GM21423 (cell line): ENCODE results near the gene EPS8L2.
"Not testable (repeated sequence)": the region's sequence is repeated elsewhere in the genome, so short reads cannot be mapped to it uniquely, and the experiment has no call there.

Experiments
- ATAC-seq: cut with Tn5 transposase; IDR thresholded peaks from one replicate; pipeline ENCODE4 v1.9.1; 2021; ENCODE audit warnings: mild to moderate bottlenecking, moderate library complexity; ENCODE audit not compliant: unreplicated experiment

EPS8L2 gene

GRCh38 chr11:724049-724777 lies 18.2 kb downstream of the EPS8L2 start:
- ATAC-seq: no peak

GRCh38 chr11:724778-725386 lies 18.9 kb downstream of the EPS8L2 start:
- ATAC-seq: no peak

- no peak for ATAC-seq
Observed at GRCh38 chr11:725624-726202, 19.7 kb downstream of the EPS8L2 start.

GRCh38 chr11:726278-727220 lies 20.5 kb downstream of the EPS8L2 start:
- no peak for ATAC-seq

- no peak for ATAC-seq
Observed at GRCh38 chr11:727281-727701, 21.3 kb downstream of the EPS8L2 start.

GRCh38 chr11:727859-728748 lies 22.1 kb downstream of the EPS8L2 start:
- no peak for ATAC-seq

GRCh38 chr11:728901-729491 lies 23.0 kb downstream of the EPS8L2 start:
- ATAC-seq: no peak

GRCh38 chr11:729492-730074 lies 23.6 kb downstream of the EPS8L2 start:
- ATAC-seq: no peak

GRCh38 chr11:733072-733471 lies 27.0 kb downstream of the EPS8L2 start:
- no peak for ATAC-seq

GRCh38 chr11:734541-734940 lies 28.5 kb downstream of the EPS8L2 start:
- not testable (repeated sequence) for ATAC-seq

GRCh38 chr11:737366-737765 lies 31.3 kb downstream of the EPS8L2 start:
- ATAC-seq: no peak

GRCh38 chr11:737899-738298 lies 31.9 kb downstream of the EPS8L2 start:
- ATAC-seq: not testable (repeated sequence)

- ATAC-seq: no peak
Observed at GRCh38 chr11:742156-742546, 36.1 kb downstream of the EPS8L2 start.

- no peak for ATAC-seq
Observed at GRCh38 chr11:742571-743201, 36.7 kb downstream of the EPS8L2 start.

- ATAC-seq: no peak
Observed at GRCh38 chr11:745428-745827, 39.4 kb downstream of the EPS8L2 start.

- ATAC-seq: peak; percentile 35
Observed at GRCh38 chr11:746289-747157, 40.5 kb downstream of the EPS8L2 start.

GRCh38 chr11:747158-748006 lies 41.4 kb downstream of the EPS8L2 start, which contains the start of gene TALDO1:
Gene TALDO1 (plus strand): TSS chr11:747464. CDS start chr11:747482, 18 bp downstream.
- peak; percentile 85 for ATAC-seq
